Pancreas (tissue), 10 donors: ENCODE measurements around the gene PDE4B. TPM values are rescaled to one million over a fixed set of nuclear protein-coding genes. Genes with fewer than 3 reads are reported as not detected.

Experiments used
- ATAC-seq, 4 donors: fragments of 200-7000 bp; cut with Tn5 transposase; one replicate each; pipeline versions ENCODE4 v1.8.0 to v1.9.1; 2020; ENCODE audit warnings: mild to moderate bottlenecking in 4 of 4, moderate library complexity in 4 of 4
- DNase-seq, 6 donors: peaks; one replicate each; pipeline ENCODE4 v3.0.0-alpha.2; 2020
- FAIRE-seq: peaks from 2 replicates; lab custom pipeline; 2012; peaks lifted over from hg19 to GRCh38; lab: Jason Lieb, UNC
- H3K27ac ChIP-seq, 4 donors: fragments of 200-600 bp; sonication (generic); 1 replicate in 3 of 4; 2 replicates in 1 of 4; pipeline versions ENCODE4 v1.5.0 to v1.8.0; 2020
- H3K27me3 ChIP-seq, 4 donors: fragments of 200-600 bp; one replicate each; pipeline ENCODE4 v1.8.0; 2021
- H3K36me3 ChIP-seq, 3 donors: fragments of 200-600 bp; sonication (generic) in 1 of 3; one replicate each; pipeline versions ENCODE4 v1.5.0 to v1.8.0; 2020 to 2021
- H3K4me1 ChIP-seq, 3 donors: fragments of 200-600 bp; one replicate each; pipeline ENCODE4 v1.8.0; 2021
- H3K4me3 ChIP-seq, 4 donors: fragments of 200-600 bp; sonication (generic) in 2 of 4; one replicate each; pipeline versions ENCODE4 v1.5.0 to v1.8.0; 2020 to 2021
- H3K9me3 ChIP-seq, 4 donors: fragments of 200-600 bp; one replicate each; pipeline ENCODE4 v1.8.0; 2021
- CTCF ChIP-seq, 4 donors: fragments of 200-600 bp; sonication (generic) in 3 of 4; IDR thresholded peaks; one replicate each; pipeline versions ENCODE4 v1.5.0 to v1.8.0; 2021; ENCODE audit warnings: antibody characterized with exemption in 4 of 4
- WGBS, 2 donors: extraction: QIAGEN DNeasy Blood & Tissue Kit; methylation state at CpG; one replicate each; pipeline ENCODE4 v1.1.7; 2013; 5-methylcytosine and 5-hydroxymethylcytosine counted together
- intact Hi-C, 3 donors: fragments of 100-400 bp; cut with DNase I; formaldehyde crosslinking; loops; one replicate each; pipeline versions ENCODE4 v1.11.1 to v1.14.2; 2022
- polyA plus RNA-seq, 2 donors: library from polyadenylated mRNA; stranded (reverse); fragments of 200-250 nt; gene quantifications; one replicate each; pipeline ENCODE4 v1.2.3, GENCODE V29; 2013
- total RNA-seq, 6 donors: library from RNA; stranded (reverse); fragmentation: NEBNext Ultra II Directional in 4 of 6; extraction: Animal tissue kit (Norgen Biotek cat#: 25700) in 4 of 6; gene quantifications; one replicate each; pipeline versions ENCODE4 v1.2.1 to v1.2.4, GENCODE V29; 2021 to 2023
- donor health status: healthy with polysubstance abuse.
- donor health status: DM: no; HTN: no; CAD: no; lungs with moderate emphysema.
- donor health status: DM: no; HTN: no; CAD: no.
- donor health status: control.
- donor health status: control.
- donor health status: Bipolar disorder and iron deficiency.
- donor health status: DM: yes; HTN: yes; CAD: no.
- donor health status: DM: no; HTN: no; CAD: no.
- donor health status: DM: no; HTN: no; CAD: no.
- donor health status: DM: yes; HTN: yes; CAD: no.

PDE4B gene
- total and polyA plus RNA-seq, 8 donors = 0.23 to 3.7 (median 0.92) TPM

DNA sequence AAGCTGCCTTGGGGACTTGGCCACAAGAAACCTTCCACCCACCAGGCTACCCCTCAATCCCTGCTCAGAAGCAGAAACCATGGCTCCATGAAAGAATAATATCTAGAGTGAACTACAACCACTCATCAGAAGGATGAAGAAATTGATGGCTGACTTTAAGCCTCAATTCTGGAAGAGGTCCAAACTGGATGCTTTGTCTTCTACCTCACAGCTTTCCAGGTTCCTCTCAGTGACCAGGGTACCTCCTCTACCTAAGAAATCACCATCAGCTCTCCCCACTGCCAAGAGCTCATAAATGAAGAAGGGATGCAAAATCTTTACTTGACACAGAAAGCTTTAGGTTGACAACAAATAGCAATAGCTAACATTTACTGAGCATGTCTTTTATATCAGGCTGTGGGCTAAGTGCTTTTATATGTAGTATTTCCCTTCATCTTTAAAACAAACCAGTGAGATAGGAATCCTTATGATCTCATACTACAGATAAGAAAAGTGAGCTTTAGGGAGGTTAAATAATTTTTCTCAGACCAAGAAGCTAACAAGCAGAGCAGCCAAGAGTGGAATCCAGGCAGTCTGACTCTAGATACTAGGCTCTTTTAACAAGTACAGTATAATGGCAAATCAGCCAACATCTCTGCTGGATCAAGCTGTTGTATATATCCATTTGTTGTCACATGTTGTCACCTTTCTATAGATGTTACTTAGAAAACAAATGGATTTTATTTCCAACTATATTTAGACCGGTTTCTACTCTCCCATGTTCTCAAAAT is 498.3 kb downstream of the PDE4B start:
- WGBS, 2 donors = 38 to 56% methylated on average over 1 of the region's 1 CpG
- ATAC-seq (no peak), DNase-seq (no peak), FAIRE-seq (no peak)
- TF ChIP-seq CTCF (IDR thresholded peaks at IDR 0.05) = no peak
- no peak overlapping the region for H3K4me3 ChIP-seq
- no peaks in the 10 kb centered on the region for H3K36me3 ChIP-seq
- intact Hi-C loops = no loop called here
- no peak overlapping the region for H3K27ac ChIP-seq
- peaks cover 0 to 14% (median 8%) of the 10 kb centered on the region in 3 donors for H3K4me1 ChIP-seq
- H3K27me3 ChIP-seq = no peaks in the 10 kb centered on the region
- no peaks in the 10 kb centered on the region for H3K9me3 ChIP-seq

- WGBS, 2 donors = 19 to 31% methylated on average over 1 of the region's 1 CpG
- DNase-seq (no peak), FAIRE-seq (no peak), ATAC-seq (peak in 2 of 4 donors; percentile 28 to 48)
- H3K4me3 ChIP-seq = no peak overlapping the region
- no peak overlapping the region for H3K27ac ChIP-seq
- H3K36me3 ChIP-seq = no peaks in the 10 kb centered on the region
- TF ChIP-seq CTCF (IDR thresholded peaks at IDR 0.05) = no peak
- no peaks in the 10 kb centered on the region for H3K9me3 ChIP-seq
- intact Hi-C loops = no loop called here
- no peaks in the 10 kb centered on the region for H3K27me3 ChIP-seq
- peaks cover 0 to 14% (median 8%) of the 10 kb centered on the region in 3 donors for H3K4me1 ChIP-seq
Observed at GRCh38 chr1:66291531-66291864, 498.8 kb downstream of the PDE4B start.

DNA sequence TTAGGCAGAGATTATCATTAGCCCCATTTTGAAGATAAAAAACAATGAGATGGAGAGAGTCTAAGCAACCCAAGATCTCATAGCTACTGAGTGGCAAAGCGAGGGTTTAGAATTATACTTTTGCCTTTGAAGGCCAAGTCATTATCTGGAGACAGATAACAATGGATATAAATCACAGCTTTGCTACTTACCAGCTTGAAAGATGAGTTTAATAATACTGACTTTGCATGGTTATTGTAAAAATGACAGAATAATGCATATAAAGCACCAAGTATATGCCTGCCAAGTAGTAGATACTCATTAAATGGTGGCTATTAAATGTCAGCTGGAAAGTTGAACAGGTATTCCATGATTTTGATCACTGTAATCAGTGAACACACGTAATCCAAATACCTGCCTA is 499.6 kb downstream of the PDE4B start:
- Histone ChIP-seq H3K27me3 (no peaks in the 10 kb centered on the region), H3K4me1 (peaks cover 0 to 14% (median 8%) of the 10 kb centered on the region in 3 donors), H3K4me3 (no peak overlapping the region), H3K9me3 (no peaks in the 10 kb centered on the region), H3K36me3 (no peaks in the 10 kb centered on the region), H3K27ac (no peak overlapping the region)
- no peak for TF ChIP-seq CTCF (IDR thresholded peaks at IDR 0.05)
- intact Hi-C loops = no loop called here
- ATAC-seq (no peak), FAIRE-seq (no peak), DNase-seq (no peak)
- 52 to 63% methylated on average over 2 of the region's 2 CpGs for WGBS, 2 donors

- intact Hi-C loops = no loop called here
- no peak overlapping the region for H3K27ac ChIP-seq
- H3K4me3 ChIP-seq = no peak overlapping the region
- ATAC-seq (peak in 3 of 4 donors; percentile 21 to 79 (median 75)), FAIRE-seq (no peak), DNase-seq (peak in 2 of 6 donors; percentile 20 to 29)
- H3K9me3 ChIP-seq = no peaks in the 10 kb centered on the region
- no peaks in the 10 kb centered on the region for H3K27me3 ChIP-seq
- H3K4me1 ChIP-seq = peaks cover 0 to 14% (median 8%) of the 10 kb centered on the region in 3 donors
- TF ChIP-seq CTCF (IDR thresholded peaks at IDR 0.05) = no peak
- 28 to 40% methylated on average over 3 of the region's 3 CpGs for WGBS, 2 donors
- H3K36me3 ChIP-seq = no peaks in the 10 kb centered on the region
Observed at GRCh38 chr1:66292944-66293343, 500.2 kb downstream of the PDE4B start.
